AG04449 (cell line): ENCODE measurements around the gene CSH2.
A peak's percentile ranks its signal among the peaks of the same experiment; 100 is the strongest.

Experiments
- CTCF ChIA-PET: fragments of 350-600 bp; formaldehyde crosslinking; extraction: SDS; loops from one replicate; lab custom pipeline; 2021; ENCODE audit warnings: antibody characterized with exemption; lab: Yijun Ruan, JAX
- POLR2A ChIA-PET: fragments of 400-600, 350-600 bp; formaldehyde crosslinking; extraction: SDS; loops from one replicate; lab custom pipeline; 2020; ENCODE audit warnings: antibody characterized with exemption, inconsistent platforms; lab: Yijun Ruan, JAX
- DNase-seq: peaks from one replicate; pipeline ENCODE4 v3.0.0-alpha.2; 2010; ENCODE audit warnings: low read depth, low spot score
- H3K4me3 ChIP-seq: 2 replicates; pipeline ENCODE4 v1.5.1; 2011; ENCODE audit warnings: low read depth, mild to moderate bottlenecking, control low read depth, low read length
- TF ChIP-seq, protein P1 (sequence below): IDR thresholded peaks from one replicate; pipeline ENCODE4 v1.5.1; 2011; ENCODE audit warnings: mild to moderate bottlenecking, moderate library complexity, low read length, control low read depth, inconsistent platforms; ENCODE audit not compliant: insufficient read depth; ENCODE audit errors: missing control alignments

Gene CSH2

DNA sequence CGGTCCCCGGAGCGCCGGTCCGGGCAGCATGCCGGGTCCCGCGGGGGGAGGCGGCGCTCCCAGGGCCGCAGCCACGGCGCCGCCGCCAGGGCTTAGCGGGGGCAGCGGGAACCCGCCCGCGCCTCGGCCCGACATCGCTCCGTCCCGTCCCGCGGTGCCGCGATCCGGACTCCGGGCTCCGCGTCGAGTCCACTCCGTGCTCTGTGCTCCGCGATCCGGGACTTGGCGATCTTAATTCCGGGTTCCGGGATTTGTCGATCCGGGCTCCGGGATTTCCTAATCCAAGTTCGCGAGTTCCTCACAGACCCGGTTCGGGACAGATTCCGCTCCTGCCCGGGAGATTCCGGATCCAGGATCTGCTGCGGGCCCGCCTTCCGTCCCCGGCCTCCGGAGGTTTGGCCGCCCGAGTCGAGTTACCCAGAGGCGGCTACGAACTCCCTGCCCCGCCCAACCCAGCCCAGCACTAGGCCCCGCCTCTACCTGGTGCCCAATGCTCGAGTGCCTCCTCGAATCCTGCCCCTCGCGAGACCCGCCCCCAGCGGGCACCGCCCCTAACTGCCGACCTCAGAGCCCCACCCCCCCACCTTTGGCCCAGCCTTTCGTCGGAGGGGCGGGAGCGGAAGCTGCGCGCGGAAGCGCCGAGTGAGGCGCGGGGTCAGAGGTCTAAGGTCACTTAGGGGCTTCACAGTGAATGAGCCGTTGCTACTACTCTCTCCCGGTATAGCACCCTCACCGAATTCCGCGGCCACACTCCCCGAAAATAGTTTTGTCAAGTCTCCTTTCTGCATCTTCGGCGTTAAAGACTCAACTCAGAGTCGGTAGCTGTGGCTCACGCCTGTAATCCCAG is 30.7 kb downstream of the CSH2 start, which contains the start of gene SMARCD2:
Gene SMARCD2 (minus strand): TSS at position 146 of the 847 bp plus-strand sequence. CDS start 11 bp downstream, at position 135.
- H3K4me3 ChIP-seq = peak within 1 kb of the TSS; percentile 82
- peak; percentile 93 for DNase-seq
- TF ChIP-seq, protein P1, sequence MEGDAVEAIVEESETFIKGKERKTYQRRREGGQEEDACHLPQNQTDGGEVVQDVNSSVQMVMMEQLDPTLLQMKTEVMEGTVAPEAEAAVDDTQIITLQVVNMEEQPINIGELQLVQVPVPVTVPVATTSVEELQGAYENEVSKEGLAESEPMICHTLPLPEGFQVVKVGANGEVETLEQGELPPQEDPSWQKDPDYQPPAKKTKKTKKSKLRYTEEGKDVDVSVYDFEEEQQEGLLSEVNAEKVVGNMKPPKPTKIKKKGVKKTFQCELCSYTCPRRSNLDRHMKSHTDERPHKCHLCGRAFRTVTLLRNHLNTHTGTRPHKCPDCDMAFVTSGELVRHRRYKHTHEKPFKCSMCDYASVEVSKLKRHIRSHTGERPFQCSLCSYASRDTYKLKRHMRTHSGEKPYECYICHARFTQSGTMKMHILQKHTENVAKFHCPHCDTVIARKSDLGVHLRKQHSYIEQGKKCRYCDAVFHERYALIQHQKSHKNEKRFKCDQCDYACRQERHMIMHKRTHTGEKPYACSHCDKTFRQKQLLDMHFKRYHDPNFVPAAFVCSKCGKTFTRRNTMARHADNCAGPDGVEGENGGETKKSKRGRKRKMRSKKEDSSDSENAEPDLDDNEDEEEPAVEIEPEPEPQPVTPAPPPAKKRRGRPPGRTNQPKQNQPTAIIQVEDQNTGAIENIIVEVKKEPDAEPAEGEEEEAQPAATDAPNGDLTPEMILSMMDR = no peak
- ChIA-PET POLR2A (interaction anchor here (0.9 to 2.0 kb wide), 3 partner anchors 10 to 69 kb away, joined by 3 to 8 read pairs (median 6); partner anchors contain the start of genes CCDC47, DDX42 and PSMC5), CTCF (interaction anchor here (1.1 to 5.3 kb wide), 5 partner anchors 8 to 23 kb away, joined by 3 to 58 read pairs (median 6); partner anchors contain the start of gene FTSJ3)

DNA sequence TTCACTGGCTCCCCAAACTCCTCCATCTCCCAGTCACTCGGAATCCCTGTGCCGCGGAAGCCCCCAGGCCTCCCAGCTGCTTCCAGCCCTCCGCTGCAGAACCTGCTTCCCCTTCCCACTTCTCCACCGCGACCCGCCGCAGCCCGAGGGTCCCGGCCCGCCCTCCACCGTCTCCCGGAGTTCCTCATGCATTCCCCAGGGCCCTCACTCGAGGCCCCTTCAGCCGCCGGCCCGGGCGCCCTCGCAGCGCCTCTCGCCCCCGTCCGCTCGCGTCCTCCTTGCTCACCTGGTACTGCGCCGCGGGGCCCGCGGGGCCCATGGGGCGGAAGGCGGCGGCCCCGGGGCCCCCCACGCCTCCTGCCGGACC is 31.3 kb downstream of the CSH2 start:
- peak overlapping the region; percentile 82 for H3K4me3 ChIP-seq
- ChIA-PET CTCF (interaction anchor here (5.3 kb wide), 1 partner anchor 12 kb away, joined by 58 read pairs; the partner anchor contains the start of gene FTSJ3), POLR2A (interaction anchor here (2.0 kb wide), 1 partner anchor 10 kb away, joined by 8 read pairs; no protein-coding TSS in a partner anchor)
- DNase-seq = no peak
- TF ChIP-seq, protein P1 = no peak

DNA sequence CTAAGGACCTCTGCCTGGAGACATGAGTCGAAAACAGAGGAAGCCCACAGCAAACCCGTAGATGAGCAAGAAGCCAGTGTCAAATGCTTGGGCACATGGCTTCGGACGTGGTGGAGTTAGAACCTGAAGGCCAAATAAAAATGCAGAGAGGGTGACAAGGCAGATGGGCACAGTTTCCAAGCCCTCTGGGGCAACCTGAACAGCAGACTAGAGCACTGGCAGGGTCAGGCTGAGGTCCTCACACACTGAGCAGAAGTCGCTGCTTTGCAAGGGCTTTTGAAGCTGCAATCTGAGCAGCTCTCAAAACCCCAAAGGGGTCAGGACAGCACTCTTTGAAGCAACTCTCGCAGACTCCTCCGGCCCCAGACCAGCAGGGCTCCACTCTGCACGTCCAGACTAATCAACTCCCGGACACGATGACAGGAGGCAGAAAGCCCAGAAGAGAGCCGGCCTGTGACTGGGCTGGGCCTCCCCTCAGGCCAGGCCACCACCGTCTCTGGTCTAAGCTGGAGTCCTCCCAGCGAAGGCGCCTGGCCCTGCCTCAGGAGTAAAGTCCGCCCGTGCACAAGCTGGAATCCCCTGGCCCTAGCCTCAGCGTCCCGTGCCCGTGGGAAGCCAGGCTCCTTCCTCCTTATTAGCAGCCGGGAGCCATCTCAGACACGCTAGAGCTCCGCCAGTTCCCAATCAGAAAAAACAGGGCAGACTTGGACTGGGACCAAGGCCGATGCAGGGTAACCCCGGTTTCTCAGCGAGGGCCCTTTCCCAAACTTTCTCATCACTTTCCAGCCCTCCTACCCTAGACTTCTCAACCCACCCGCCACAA is 31.9 kb downstream of the CSH2 start:
- TF ChIP-seq, protein P1 = no peak
- peak overlapping the region; percentile 82 for H3K4me3 ChIP-seq
- ChIA-PET CTCF (interaction anchor here (5.3 kb wide), 1 partner anchor 11 kb away, joined by 58 read pairs; the partner anchor contains the start of gene FTSJ3), POLR2A (interaction anchor here (0.9 to 2.0 kb wide), 3 partner anchors 9 to 68 kb away, joined by 3 to 8 read pairs (median 4); partner anchors contain the start of gene CCDC47)
- DNase-seq = no peak

DNA sequence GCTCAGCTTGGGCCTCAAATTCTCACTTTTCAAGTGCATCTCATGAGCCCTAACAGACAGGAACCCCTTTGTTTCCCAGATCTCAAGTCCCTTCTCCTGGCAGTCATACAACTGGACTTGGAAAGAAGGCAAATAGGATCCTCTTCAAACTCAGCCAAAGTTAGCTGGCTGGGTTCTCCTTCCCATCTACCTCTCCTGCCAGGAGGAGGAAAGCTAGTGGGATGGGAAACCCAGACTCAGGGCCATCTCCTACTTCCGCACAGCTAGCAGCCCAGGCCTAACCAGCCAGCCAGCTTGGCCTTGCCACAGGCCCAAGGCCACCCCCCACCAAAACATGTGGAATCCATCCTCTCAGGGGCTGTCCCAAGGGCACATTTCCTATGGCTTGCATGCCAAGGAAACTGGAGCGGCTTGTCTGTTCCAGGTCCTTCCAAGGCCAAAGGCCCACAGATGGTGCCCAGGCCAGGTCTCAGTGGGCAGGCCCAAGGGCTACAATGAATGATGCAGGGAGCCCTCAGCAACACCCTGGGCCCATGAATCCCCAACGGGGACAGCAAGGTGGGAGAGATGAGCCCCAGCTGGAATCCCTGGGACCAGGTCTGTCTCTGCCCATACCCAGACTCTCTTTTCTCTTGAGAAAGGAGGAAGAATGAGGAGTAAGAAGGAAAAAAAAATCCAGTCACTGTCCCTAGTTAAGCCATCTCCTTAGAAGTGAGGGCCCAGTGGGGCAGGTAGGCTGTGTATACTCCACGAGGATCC is 32.7 kb downstream of the CSH2 start:
- POLR2A ChIA-PET = interaction anchor here (0.9 to 2.0 kb wide), 3 partner anchors 8 to 68 kb away, joined by 3 to 8 read pairs (median 4); partner anchors contain the start of gene CCDC47
- TF ChIP-seq, protein P1 = no peak
- CTCF ChIA-PET = interaction anchor here (1.0 to 5.3 kb wide), 3 partner anchors 8 to 142 kb away, joined by 3 to 58 read pairs (median 4); partner anchors contain the start of gene FTSJ3
- no peak for DNase-seq
- peak overlapping the region; percentile 82 for H3K4me3 ChIP-seq

DNA sequence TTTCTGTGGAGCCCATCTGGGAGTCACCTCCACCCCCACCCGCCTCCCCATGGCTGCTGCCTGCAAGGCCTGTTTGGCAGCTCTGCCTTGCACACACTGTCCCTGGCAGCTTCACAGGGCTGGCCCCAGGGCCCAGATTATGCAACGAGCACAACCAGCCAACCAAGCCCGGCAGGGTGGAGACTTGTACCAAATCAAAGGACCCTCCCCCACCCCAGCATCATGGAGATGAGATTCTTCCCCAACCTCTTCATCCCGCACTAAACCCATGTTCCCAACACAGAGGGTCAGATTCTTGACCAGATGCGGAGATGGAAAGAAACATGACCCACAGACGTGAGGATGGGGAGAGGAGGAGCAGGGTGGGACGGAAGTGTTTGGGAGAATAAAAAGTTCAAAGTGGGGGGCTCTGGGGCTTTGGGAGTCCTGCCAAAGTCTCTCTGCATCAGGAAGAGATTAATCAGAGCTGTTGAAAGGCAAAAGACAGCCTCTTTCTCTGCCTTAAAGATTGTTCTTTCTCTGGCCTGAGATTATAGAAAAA is 34.8 kb downstream of the CSH2 start:
- no peak for DNase-seq
- no peak overlapping the region for H3K4me3 ChIP-seq
- ChIA-PET CTCF (interaction anchor here (0.9 to 5.3 kb wide), 4 partner anchors 8 to 227 kb away, joined by 4 to 58 read pairs (median 4); partner anchors contain the start of gene FTSJ3), POLR2A (interaction anchor here (1.0 to 1.2 kb wide), 2 partner anchors 9 to 65 kb away, joined by 3 to 5 read pairs; partner anchors contain the start of genes CCDC47 and DDX42)
- TF ChIP-seq, protein P1 = no peak
